Neural crest cell (in vitro differentiated cells): ENCODE measurements around the gene FHOD1. TPM values are rescaled to one million over a fixed set of nuclear protein-coding genes. Genes with fewer than 3 reads are reported as not detected.

ENCODE experiments used
- DNase-seq: peaks from one replicate; pipeline ENCODE4 v3.0.0; 2021; ENCODE audit warnings: low read depth, mixed read lengths, low spot score
- H3K27ac Mint-ChIP-seq: one replicate; pipeline ENCODE4 v1.8.0; 2021; ENCODE audit warnings: mild to moderate bottlenecking, mixed read lengths; ENCODE audit not compliant: unreplicated experiment
- H3K27me3 Mint-ChIP-seq: 2 replicates; pipeline ENCODE4 v1.8.0; 2021; ENCODE audit warnings: low read depth, mild to moderate bottlenecking, mixed read lengths
- H3K36me3 Mint-ChIP-seq: 2 replicates; pipeline ENCODE4 v1.8.0; 2021; ENCODE audit warnings: low read depth, mild to moderate bottlenecking, mixed read lengths
- H3K4me1 Mint-ChIP-seq: 2 replicates; pipeline ENCODE4 v1.8.0; 2021; ENCODE audit warnings: mixed read lengths
- H3K4me3 Mint-ChIP-seq: one replicate; pipeline ENCODE4 v1.8.0; 2021; ENCODE audit warnings: mild to moderate bottlenecking, mixed read lengths
- H3K9me3 Mint-ChIP-seq: 2 replicates; pipeline ENCODE4 v1.8.0; 2021; ENCODE audit warnings: mixed read lengths
- total RNA-seq: library from RNA; stranded (reverse); gene quantifications from 2 replicates; pipeline ENCODE4 v1.2.1, GENCODE V29; 2021
- TF ChIP-seq, protein P1 (sequence below): fragments of 200-600 bp; sonication (generic); conservative IDR thresholded peaks from 2 replicates; pipeline ENCODE4 v1.5.0; 2021; ENCODE audit warnings: antibody characterized with exemption, mild to moderate bottlenecking

Gene FHOD1
- total RNA-seq, 1 donor from 2014 or later: 45.5 TPM

DNA sequence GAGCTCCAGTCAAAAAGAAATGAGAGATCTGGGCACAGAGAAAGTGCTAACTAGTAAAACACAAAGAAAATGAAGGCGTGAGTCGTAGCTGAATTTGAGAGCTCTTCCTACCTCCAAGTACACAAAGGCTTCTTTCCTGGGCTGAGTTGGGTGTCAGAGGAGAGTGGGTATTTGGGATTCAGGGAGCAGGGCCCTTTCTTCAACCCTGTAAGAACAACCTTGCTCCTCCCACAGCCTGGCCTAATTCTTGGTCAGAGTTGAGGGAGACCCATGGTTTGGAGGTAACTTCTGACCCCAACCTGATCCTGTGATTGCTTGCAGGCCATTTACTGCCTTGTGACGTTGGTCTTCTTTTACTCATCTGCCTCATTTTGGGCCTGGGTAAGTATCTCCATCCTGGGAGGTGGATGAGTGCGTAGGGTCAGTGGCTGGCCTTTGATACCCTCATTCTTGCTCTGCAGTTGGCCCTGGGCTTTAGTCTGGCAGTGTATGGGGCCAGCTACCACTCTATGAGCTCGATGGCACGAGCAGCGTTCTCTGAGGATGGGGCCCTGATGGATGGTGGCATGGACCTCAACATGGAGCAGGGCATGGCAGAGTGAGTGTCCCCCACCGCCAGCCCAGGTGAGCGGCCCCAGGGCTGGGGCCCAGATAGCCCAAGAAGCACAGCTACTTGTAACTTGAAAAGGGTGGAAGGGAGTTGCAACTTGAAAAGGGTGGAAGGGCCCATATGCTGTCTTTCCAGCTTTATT lies 19.1 kb downstream of the FHOD1 start:
- DNase-seq: no peak
- TF ChIP-seq, protein P1, sequence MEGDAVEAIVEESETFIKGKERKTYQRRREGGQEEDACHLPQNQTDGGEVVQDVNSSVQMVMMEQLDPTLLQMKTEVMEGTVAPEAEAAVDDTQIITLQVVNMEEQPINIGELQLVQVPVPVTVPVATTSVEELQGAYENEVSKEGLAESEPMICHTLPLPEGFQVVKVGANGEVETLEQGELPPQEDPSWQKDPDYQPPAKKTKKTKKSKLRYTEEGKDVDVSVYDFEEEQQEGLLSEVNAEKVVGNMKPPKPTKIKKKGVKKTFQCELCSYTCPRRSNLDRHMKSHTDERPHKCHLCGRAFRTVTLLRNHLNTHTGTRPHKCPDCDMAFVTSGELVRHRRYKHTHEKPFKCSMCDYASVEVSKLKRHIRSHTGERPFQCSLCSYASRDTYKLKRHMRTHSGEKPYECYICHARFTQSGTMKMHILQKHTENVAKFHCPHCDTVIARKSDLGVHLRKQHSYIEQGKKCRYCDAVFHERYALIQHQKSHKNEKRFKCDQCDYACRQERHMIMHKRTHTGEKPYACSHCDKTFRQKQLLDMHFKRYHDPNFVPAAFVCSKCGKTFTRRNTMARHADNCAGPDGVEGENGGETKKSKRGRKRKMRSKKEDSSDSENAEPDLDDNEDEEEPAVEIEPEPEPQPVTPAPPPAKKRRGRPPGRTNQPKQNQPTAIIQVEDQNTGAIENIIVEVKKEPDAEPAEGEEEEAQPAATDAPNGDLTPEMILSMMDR: no peak
- no peaks in the 10 kb centered on the region for H3K27me3 Mint-ChIP-seq

DNA sequence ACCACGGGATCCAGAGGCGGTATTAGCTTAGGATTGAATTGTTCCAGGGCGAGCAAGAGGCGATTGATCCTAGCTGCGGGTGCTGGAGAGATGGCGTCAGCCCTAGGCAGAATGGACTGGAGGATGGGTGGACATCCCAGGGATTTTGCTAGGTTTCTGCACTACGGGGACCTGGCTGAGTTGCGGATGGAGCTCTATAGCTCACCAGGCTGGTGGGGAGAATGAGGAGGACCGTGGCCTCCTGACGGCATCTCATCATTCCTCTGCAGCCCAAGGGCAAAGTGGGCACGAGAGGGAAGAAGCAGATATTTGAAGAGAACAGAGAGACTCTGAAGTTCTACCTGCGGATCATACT lies 19.7 kb downstream of the FHOD1 start:
- H3K27ac Mint-ChIP-seq: peak overlapping the region; percentile 88
- TF ChIP-seq, protein P1: no peak
- peak overlapping the region; percentile 98 for H3K4me3 Mint-ChIP-seq
- no peaks in the 10 kb centered on the region for H3K27me3 Mint-ChIP-seq
- H3K36me3 Mint-ChIP-seq: peaks cover 5% of the 10 kb centered on the region
- peaks cover 25% of the 10 kb centered on the region for H3K4me1 Mint-ChIP-seq
- H3K9me3 Mint-ChIP-seq: no peaks in the 10 kb centered on the region
- DNase-seq: no peak

More for the DNA sequence above, 19.1 kb downstream of the FHOD1 start:
- Mint-ChIP-seq H3K4me3 (peak overlapping the region; percentile 98), H3K9me3 (no peaks in the 10 kb centered on the region), H3K27ac (peak overlapping the region; percentile 45), H3K4me1 (peaks cover 25% of the 10 kb centered on the region), H3K36me3 (peaks cover 5% of the 10 kb centered on the region)

DNA sequence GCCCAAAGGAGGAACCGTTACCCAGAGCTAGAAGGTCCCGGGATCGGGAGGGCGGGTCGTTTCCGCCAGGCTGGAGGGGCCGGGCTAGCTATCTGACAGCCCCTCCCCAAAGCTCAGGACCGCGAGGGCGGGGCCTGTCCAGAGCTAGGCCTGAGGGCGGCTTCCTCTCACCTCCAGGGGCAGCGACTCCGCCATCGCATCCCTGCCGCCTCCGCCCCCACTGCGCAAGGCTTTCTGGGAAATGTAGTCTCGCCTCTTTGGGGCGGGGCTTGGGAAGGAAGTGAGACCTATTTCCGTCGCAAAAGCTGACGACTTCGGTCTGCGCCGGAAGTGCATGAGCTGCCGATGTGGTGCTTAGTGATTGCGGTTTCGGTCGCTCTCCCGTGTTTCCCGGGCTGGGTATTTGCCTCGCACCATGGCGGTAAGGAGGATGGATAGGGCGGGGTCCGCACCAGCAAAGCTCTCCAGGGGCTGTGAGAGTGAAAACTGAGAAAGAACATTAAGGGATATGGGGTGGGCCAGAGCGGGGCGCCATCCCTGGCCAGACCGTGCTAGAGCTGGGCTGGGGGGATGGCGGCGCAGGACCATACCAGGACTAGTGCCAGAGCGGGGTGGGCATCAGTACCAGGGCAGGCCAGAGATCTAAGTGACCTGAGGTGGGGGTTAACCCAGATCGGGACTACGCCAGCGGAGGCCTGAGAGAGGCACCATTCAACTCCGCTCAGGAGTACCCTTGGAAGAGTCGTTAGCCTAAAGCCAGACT lies 20.3 kb downstream of the FHOD1 start, which contains the start of gene TMEM208:
TSS of gene TMEM208 (plus strand) at position 327 of the 763 bp plus-strand sequence. CDS start at position 416, 89 bp downstream.
- TF ChIP-seq, protein P1: no peak
- H3K4me3 Mint-ChIP-seq: peak within 1 kb of the TSS; percentile 98
- H3K27me3 Mint-ChIP-seq: no peaks in the 10 kb centered on the region
- H3K9me3 Mint-ChIP-seq: no peaks in the 10 kb centered on the region
- DNase-seq: peak; percentile 98
- H3K27ac Mint-ChIP-seq: peak within 1 kb of the TSS; percentile 88
- H3K4me1 Mint-ChIP-seq: peaks cover 25% of the 10 kb centered on the region
- peaks cover 5% of the 10 kb centered on the region for H3K36me3 Mint-ChIP-seq

DNA sequence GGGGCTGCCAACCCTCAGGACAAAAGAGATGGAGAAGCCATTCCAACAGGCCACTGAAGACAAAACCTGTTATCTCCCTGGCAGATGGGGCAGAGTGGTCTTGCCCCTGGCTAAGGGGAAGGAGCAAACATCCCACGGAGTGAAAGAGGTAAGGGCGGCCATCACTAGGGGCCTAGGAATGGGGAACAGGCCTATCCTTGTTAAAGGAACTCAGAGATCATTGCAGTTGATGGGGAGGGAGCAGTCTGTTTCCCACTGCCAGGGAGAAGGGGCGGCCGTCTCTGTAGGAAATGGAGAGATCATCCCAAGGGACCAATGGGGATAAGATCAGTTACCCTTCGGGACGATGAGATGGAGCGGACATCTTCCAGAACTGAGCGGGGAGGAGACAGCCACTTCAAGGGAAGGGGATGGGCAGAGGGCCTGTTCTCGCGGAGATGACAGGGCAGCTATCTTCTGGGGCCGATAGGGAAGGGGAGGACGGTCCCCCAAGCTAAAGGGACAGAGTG lies 20.9 kb downstream of the FHOD1 start:
- Mint-ChIP-seq H3K4me3 (peak overlapping the region; percentile 98), H3K4me1 (peaks cover 25% of the 10 kb centered on the region), H3K36me3 (peaks cover 5% of the 10 kb centered on the region), H3K27ac (peak overlapping the region; percentile 87), H3K9me3 (no peaks in the 10 kb centered on the region), H3K27me3 (no peaks in the 10 kb centered on the region)
- no peak for DNase-seq
- TF ChIP-seq, protein P1: no peak

DNA sequence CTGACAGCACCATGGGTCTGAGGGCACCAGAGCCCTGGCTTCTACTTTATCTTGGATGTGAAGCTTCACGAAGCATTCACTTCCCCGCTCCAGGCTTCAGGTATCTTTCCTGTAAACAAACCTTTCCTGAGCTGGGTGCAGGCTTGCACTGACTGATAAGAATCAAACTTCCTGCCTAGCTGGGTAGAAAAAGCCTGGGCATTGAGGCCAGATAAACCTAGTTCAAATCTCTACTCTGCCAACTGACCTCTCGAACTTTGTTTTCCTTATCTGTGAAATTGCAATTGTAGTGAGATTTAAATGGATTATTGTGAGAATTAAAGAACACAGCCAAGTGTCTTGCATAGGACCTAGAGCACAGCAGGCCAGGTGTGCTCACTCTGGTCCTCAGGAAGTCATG lies 23.3 kb downstream of the FHOD1 start:
- peaks cover 25% of the 10 kb centered on the region for H3K4me1 Mint-ChIP-seq
- H3K36me3 Mint-ChIP-seq: peaks cover 2% of the 10 kb centered on the region

More for the DNA sequence above, 23.3 kb downstream of the FHOD1 start:
- TF ChIP-seq, protein P1: no peak
- H3K27ac Mint-ChIP-seq: no peak overlapping the region
- H3K27me3 Mint-ChIP-seq: no peaks in the 10 kb centered on the region
- no peak overlapping the region for H3K4me3 Mint-ChIP-seq
- H3K9me3 Mint-ChIP-seq: no peaks in the 10 kb centered on the region
- DNase-seq: no peak
